ENCODE results near the gene CTNND1.
A peak's percentile ranks its signal among the peaks of the same experiment; 100 is the strongest.
"Not testable (repeated sequence)": the region's sequence is repeated elsewhere in the genome, so short reads cannot be mapped to it uniquely, and the experiment has no call there.

Gene CTNND1

DNA sequence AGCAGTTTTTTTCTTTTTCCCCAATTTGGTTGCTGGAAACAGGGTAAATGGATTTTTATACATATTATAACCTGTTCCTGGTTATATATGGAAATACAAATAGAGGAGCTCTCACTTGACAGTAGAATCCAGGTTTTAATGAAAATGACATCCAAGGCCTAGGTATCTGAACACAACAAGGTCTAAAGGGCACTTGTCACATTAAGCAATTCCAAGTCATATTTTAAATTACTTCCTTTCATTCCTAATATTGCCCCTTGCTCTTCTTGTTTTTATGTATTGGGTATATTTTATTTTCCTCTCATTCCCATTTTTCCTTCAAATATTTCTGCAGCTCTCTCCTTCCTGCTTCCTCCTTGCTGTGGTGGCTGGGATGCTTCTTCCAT lies 27.1 kb downstream of the CTNND1 start:
- DNase-seq (ENCODE audit: low read depth in 2 of 3, low spot score in 1 of 3), result no peak

DNA sequence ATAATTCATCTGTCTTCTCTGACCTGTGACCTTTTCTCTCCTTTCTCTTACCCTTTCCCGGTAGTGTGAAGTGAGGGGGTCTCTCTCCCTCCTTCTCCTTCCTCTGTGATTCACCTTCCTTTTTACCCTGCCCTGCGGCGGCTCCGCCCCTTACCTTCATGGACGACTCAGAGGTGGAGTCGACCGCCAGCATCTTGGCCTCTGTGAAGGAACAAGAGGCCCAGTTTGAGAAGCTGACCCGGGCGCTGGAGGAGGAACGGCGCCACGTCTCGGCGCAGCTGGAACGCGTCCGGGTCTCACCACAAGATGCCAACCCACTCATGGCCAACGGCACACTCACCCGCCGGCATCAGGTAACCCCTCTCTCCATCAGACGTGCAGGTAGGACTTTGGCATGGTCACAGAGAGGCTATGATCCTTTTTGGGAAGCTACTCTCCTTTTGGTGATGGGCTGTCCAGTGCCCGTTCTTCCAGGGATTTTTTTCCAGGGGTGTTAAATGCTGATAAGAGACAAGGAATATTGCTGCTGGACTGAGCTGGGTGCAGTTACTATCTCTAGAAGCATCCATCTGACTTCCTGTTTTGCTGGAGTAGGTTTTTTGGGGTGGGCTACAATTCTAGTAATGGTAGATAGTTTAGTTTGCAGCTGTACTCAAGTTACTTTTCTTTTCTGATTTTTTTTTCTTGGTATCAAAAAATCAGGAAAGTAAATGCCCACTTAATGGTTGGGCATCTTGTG lies 29.9 kb downstream of the CTNND1 start:
- DNase-seq (ENCODE audit: low read depth in 2 of 3, low spot score in 1 of 3), result no peak

DNA sequence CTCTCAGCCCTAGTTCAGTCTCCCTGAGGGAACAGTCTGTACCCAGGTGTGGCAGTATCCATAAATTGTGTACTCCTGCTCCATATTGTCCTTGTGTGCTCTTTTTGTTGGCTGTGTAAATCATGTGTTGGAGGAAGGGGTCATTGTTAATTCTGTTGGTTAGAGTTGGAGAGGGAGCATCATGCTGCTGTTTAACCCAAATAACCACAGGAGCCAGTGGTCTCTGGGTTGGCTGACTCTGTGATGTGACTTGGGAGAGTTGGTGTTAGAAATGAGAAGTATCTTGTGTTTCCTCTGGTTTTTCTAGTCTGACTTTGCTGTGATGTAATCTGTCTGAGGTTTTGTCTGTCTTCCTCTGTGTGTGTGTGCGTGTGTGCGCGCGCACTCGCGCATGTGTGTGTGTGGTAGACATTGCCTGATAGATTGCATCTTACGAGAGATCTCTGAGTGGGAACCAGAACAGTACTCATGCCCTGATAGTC lies 30.5 kb downstream of the CTNND1 start:
- peak; percentile 56 to 70 (median 65) for DNase-seq (ENCODE audit: low read depth in 2 of 3, low spot score in 1 of 3)

DNA sequence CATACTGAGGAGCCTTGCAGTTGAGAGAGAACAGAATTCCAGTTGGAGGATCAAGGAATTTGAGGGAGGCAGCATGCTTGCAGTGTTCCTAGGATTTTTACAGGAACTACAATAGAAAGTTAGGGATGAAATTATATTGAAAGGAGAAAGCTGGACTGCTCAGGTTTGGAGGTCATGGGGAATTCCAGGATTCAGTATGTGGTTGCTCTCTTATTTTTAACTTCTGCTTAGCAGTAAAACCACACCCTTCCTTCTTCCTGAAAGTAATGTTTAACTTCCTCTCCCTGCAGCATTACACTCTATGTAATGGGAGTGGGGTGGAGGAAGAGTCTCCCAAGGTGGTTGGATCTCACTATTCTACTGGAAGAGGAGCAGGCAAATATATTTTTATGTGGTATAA lies 31.3 kb downstream of the CTNND1 start:
- no peak for DNase-seq (ENCODE audit: low read depth in 2 of 3, low spot score in 1 of 3)

DNA sequence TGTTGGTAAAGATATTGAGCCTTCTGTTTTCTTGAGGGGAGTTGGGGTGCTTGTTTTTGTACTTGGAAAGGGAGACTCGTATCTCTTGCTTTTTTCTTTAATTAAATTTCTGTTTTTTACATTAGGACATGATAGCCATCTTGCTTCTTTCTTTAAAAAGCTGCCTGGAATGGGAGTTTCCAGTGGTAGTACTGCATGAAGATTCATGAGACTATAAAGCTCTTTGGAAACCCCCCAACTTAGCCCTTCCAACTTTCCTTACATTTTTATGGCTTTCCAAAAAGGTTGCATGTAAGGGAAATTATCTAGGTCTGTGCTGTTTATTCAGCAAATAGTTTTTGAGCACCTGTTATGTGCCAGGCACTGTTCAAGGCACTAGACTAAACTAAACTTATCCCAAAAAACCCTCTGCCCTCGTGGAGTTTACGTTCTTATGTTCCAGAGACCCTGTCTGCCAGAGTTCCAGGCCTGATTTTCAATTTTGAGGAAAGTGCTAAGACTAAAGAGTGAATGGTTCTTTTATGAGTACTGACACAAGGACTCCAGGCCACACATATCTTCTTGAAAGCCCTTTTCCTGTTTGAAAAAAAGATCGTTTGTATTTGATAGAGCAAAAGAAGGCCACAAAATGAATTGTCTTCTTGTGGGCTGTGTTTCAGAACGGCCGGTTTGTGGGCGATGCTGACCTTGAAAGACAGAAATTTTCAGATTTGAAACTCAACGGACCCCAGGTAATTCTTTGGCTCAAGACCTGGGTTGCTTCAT lies 31.9 kb downstream of the CTNND1 start:
- DNase-seq (ENCODE audit: low read depth in 2 of 3, low spot score in 1 of 3), result no peak

DNA sequence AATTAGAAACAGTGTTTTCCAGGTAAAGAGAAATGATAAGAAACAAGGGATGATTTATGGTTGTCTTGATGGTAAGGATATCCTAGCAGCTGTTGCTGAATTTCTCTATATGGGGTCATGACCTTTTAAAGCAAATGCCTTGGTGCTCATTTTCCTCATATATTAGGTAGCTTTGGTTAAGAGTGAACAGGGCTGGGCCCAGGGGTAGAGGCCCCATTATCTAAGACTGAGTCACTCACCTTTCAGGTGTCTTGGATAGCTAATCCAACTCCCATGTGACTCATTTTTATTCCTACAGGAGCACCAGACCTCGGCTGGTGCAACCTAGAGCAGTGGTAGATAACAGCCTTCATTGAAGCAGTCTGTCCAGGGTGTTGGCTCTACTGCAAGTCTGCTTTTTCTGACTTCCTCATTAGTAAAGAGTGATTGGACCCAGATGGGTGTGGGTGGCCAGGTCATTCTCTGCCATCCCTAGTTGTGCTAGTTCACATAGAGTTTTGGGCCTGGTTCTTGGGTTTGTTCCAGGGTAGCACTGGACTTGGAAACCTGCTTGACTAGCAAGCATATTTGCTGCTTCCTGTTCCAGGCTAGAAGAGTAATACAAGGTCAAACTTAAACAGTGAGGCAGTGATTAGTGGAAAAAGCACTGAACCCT lies 37.4 kb downstream of the CTNND1 start:
- no peak for DNase-seq (ENCODE audit: low read depth in 2 of 3, low spot score in 1 of 3)

DNA sequence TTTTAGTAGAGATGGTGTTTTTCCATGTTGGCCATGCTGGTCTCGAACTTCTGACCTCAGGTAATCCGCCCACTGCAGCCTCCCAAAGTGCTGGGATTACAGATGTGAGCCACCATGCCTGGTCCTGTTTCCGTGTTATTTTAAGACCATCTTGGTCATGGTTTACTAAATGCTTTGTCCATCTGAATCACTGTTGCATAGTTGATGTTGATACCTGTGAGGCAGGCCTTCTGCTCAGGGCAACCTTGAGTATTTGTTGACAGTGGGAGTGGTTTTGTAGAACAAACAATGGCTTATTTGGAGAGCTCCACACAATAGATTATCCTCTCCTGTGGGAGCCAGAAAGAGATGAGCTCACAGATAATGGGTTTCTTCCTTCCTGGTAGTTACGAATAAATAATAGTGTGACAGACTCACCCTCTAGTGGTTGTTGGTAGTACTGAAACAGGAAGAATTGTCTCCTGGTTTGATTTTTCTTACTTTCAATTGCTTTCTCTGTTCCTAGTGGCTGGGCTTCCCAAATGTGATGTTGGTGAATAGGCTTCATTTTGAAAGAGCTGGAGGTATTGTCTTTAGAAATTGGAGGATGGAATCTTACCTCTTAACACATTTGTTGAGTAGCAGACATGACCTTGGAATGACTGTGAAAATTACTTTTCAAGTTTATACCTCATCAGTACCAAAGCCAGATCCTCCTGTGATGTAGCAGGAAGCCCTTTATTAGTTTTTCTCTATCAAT lies 39.0 kb downstream of the CTNND1 start:
- peak in 1 of 3 donors; percentile 42 for DNase-seq (ENCODE audit: low read depth in 2 of 3, low spot score in 1 of 3)

DNA sequence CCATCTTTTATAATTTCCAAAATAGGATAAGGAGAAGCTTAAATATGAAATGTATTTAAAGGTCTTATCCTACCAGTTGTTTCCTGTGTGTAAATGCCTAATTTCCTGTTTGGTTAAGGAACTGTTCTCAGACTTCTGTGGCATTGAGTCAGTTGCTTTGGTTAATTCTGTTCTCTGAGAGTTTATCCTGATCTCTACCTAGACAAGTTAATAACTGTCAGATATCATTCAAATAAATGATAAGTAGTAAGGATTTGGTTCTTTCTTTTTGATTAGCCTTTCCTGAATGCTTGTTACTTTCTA lies 39.5 kb downstream of the CTNND1 start:
- no peak for DNase-seq (ENCODE audit: low read depth in 2 of 3, low spot score in 1 of 3)

DNA sequence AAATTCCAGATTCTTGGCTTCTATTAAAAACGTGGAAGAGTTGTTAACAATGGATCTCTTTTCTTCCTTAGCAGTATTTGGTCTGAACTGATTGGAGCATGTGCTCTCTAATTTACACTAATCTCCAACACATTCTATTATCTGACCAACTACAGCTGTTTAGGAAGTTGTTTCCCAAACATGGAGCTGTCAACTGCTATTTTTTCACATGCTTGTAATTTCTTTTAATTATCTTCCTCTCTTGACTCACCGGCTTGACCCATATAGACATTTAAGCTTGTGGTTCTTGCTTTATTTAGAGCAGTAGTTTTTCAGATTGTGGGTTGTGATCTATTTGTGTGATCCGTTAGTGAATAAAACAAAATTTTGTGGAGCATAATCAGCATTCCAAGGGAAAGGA lies 40.8 kb downstream of the CTNND1 start:
- no peak for DNase-seq (ENCODE audit: low read depth in 2 of 3, low spot score in 1 of 3)

DNA sequence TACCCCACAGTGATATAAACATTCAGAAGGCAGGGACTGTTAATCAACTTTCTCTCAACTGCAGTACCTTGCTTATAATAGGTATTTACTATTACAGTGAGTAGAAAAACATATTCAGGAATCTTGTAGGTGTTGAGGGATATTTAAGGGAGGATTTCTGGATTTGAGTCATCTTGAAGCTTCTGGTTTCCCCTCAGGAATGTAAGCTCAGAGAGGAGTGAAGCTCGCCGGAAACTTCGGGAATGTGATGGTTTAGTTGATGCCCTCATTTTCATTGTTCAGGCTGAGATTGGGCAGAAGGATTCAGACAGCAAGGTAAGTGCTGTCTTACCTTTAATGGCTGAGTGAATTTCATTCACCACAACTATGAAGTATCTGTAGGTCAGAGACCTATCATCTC lies 42.9 kb downstream of the CTNND1 start:
- DNase-seq (ENCODE audit: low read depth in 2 of 3, low spot score in 1 of 3), result no peak

DNA sequence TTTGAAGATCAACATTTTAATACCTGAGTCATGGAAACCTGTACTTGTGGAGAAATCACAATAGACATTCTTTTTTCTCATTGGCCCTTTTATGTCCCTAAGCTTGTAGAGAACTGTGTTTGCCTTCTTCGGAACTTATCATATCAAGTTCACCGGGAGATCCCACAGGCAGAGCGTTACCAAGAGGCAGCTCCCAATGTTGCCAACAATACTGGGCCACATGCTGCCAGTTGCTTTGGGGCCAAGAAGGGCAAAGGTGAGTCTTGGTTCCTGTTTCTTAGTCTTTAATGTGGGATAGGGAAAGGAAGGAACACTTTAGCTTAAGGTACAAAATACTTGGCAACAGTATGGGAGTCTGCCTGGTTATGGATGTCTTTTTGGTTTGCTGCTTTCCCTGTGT lies 44.2 kb downstream of the CTNND1 start:
- DNase-seq (ENCODE audit: low read depth in 2 of 3, low spot score in 1 of 3), result no peak

DNA sequence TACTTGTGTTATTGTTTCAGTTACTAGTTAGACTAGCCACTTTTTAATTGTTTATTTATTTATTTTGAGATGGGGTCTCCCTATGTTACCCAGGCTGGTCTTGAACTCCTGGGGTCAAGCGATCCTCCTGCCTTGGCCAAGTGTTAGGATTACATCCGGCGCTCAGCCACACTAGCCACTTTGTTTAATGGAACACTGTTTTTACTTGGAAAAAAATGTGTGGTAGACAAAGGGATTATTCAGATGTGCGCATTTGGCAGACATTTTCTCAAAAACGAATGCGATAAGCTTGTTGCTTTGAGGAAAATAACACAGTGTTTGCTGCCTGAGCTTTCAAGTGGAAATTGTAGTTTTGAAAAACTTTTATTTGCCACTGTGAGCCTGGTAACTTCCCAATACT lies 51.0 kb downstream of the CTNND1 start:
- DNase-seq (ENCODE audit: low read depth in 2 of 3, low spot score in 1 of 3), result no peak

DNA sequence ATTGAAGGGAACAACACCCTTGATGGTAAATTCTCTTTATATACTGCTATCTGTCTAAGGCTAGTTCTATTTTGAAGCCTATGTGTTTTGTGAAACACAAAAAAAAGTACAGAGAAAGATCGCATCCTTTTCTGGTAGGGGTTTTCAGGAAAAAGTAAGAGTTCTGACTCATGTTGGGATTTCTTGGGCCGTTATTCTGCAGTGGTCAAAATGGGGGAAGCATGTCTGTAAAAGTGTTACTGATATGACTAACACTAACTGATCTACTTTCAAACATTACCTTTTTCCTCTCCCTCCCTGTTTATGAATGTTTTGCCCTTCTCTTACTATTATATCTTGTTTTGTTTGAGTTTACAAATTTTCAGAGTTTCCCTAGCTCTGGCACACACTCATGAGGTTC lies 53.9 kb downstream of the CTNND1 start:
- no peak for DNase-seq (ENCODE audit: low read depth in 2 of 3, low spot score in 1 of 3)

DNA sequence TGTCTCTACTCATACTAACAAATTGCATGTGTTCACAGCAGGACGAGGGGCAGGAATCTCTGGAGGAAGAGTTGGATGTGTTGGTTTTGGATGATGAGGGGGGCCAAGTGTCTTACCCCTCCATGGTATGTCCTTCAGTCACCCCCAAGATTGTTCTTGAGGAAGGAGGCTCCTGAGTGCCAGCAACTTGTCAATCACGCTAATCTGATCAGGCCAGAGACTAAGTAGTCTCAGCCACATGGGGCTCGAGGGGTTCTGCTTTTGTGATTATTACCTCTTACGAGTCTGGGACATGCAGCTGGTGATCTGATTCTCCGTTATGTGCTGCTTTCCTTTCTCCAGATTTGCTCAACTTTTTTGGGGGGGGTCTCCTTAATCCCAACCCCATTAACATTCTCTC lies 54.3 kb downstream of the CTNND1 start:
- DNase-seq (ENCODE audit: low read depth in 2 of 3, low spot score in 1 of 3), result no peak

DNA sequence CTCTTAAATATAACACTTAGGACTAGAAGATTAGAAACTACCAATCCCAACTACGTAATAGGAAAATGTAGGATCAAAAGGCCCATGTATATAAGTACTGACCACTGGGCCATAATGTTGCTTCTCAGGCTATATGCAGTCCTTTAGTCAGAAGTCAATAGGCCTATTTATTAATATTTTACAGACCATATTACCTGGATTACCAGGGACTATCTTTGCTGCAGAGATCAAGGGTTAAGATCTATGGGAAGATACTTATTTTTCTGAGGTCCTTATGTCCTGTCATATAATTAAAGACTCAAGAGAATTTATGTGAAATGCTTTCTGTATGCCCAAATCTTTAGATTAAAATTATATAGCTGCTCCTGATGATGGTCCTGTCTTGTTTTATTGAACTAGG lies 57.2 kb downstream of the CTNND1 start:
- DNase-seq (ENCODE audit: low read depth in 2 of 3, low spot score in 1 of 3), result no peak

DNA sequence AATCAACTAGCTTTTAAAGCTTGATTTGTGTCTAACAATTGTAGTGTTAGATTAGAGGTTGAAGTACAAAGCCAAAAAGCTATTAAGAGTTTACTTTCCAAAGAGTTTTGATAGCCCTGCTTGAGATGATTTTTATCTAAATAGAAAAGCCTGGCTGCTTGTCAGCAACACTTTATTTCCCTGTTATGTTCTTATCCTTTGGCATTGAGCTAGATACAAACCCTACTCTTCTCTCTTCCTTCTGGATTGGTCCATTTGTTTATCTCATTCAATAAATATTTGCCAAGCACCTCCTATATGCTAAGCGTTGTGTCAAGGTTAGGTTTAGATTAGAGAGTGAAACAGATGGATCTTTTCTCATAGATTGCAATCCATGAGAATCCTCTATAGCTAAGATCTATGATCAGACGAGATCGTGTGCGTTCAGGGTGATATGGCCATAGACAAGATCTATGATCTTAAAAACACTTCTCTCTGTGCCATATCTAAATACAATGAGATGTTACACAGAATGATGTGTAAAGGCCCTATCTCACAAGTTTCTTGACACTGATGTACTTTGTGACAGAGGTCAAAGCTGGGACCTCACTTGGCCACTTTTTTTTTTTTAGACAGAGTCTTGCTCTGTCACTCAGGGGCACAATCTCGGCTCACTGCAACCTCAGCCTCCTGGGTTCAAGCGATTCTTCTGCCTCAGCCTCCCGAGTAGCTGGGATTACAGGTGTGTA lies 57.8 kb downstream of the CTNND1 start:
- DNase-seq (ENCODE audit: low read depth in 2 of 3, low spot score in 1 of 3), result no peak

DNA sequence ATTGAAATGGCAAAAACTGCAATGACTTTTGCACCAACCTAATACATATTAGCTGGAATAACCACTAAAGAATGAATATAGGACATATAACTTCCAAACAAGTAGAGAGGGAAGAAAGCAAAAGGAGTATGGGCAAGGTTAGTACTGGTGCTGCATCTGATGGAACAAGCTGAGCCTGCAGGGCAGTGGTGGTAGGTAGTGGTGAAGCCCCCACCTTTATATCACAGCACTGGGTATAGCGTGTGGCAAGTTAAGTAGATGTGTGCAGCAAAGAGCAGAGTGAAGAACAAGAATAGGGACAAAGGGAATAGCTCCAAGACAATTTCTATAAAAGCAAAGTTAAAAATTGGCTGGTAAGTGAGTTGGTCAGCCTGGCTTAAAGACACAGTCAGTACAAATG lies 62.3 kb downstream of the CTNND1 start:
- no peak for DNase-seq (ENCODE audit: low read depth in 2 of 3, low spot score in 1 of 3)

DNA sequence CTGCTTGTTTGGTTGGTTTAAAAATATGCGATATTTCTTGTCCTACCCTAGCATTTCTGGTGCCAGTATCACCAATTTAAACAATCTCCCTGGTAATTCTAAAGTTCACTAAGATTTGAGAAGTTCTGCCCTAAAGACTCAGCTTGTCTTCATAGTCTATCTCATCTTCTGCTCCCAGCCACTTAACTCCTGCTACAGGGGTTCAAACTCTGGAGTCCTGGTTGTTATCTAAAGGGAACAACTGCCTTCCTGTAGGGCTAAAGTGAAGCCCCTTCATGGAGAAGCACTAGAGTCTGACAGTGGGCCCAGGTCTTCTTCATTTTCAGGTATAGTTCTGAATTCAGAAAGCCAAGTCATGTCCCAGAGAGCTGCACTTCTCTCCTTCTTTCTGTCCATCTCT lies 73.2 kb downstream of the CTNND1 start:
- DNase-seq (ENCODE audit: low read depth in 2 of 3, low spot score in 1 of 3), result no peak

DNA sequence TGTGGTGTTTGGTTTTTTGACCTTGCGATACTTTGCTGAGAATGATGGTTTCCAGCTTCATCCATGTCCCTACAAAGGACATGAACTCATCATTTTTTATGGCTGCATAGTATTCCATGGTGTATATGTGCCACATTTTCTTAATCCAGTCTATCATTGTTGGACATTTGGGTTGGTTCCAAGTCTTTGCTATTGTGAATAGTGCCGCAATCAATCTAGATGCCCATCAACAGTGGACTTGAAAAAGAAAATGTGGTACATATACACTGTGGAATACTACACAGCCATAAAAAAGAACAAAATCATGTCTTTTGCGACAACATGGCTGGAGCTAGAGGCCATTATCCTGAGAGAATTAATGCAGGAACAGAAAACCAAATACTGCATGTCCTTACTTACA lies 77.0 kb downstream of the CTNND1 start:
- not testable (repeated sequence) for DNase-seq (ENCODE audit: low read depth in 2 of 3, low spot score in 1 of 3)

DNA sequence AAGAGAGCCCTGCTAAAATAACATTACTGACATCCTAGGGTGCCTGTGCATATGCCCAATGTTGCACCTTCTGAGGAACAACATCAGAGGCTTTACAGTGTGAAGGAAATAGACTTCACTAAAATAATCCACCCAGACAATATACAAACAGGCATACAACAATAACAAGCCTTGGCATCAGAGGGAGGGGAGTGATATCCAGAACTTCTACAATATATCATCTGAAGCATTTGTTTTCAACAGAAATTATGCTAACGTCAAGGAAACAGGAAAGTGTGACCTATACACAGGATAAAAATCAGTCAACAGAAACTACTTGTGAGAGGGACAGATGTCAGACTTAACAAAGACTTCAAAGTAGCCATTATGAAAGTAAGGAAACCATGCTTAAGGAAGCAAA lies 81.3 kb downstream of the CTNND1 start:
- no peak for DNase-seq (ENCODE audit: low read depth in 2 of 3, low spot score in 1 of 3)

DNA sequence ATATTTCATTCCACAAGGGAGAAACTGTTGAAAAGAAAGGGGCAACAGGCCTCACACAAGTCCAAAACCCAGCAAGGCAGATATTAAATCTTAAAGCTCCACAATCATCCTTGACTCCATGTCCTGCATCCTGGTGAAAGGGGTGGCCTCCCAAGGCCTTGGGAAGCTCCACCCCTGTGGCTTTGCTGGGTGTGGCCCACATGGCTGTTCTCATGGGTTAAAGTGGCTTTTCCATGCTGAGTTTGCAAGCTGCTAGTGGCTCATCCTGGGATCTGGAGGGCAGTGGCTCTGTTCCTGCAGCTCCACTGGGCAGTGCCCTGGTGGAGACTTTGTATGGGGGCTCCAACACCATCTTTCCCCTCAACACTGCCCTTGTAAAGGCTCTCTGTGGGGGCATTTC lies 106.4 kb downstream of the CTNND1 start:
- DNase-seq (ENCODE audit: low read depth in 2 of 3, low spot score in 1 of 3), result no peak
